HG03060 (cell line): ENCODE data around the gene TKFC.
"Not testable (repeated sequence)": the region's sequence is repeated elsewhere in the genome, so short reads cannot be mapped to it uniquely, and the experiment has no call there.

Experiments
- ATAC-seq: cut with Tn5 transposase; IDR thresholded peaks from one replicate; pipeline ENCODE4 v1.9.1; 2021; ENCODE audit warnings: low read depth, moderate number of reproducible peaks; ENCODE audit not compliant: unreplicated experiment

The TKFC gene

DNA sequence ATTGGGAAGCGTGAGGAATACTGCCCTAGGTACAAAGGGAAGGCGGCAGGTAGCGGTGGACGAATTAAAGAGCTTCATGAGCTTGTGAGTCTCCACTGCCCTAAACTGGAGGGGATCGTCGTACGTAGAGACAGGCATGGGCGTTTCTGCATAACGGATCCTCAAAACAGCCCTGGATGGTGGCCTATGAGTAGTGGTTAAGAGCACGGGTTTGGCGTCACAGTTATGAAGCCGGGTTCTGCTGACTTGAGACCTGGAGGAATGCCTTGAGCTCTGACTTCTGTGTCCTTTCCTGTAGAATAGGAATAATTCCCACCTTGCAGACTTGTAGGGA, 29.5 kb downstream of the TKFC start:
- no peak for ATAC-seq

DNA sequence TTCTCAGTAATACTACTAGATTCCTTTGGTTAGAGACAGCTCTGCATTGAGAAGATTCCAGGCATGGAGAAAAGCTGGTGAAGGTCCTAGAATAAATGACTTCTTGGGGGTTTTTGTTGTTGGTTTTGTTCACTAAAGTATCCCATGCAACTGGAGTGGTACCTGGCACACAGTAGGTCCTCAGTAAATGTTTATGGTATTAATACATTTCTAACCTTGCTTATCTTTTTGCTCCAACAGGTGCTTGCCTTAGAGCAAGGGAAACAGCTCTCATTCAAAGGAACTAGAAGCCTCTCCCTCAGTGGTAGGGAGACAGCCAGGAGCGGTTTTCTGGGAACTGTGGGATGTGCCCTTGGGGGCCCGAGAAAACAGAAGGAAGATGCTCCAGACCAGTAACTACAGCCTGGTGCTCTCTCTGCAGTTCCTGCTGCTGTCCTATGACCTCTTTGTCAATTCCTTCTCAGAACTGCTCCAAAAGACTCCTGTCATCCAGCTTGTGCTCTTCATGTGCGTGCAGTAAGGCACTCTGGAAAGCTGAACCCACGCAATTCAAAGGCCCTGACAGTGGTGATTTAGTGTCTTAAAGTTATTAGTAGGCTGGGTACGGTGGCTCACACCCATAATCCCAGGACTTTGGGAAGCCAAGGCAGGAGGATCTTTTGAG, 31.1 kb downstream of the TKFC start:
- no peak for ATAC-seq

DNA sequence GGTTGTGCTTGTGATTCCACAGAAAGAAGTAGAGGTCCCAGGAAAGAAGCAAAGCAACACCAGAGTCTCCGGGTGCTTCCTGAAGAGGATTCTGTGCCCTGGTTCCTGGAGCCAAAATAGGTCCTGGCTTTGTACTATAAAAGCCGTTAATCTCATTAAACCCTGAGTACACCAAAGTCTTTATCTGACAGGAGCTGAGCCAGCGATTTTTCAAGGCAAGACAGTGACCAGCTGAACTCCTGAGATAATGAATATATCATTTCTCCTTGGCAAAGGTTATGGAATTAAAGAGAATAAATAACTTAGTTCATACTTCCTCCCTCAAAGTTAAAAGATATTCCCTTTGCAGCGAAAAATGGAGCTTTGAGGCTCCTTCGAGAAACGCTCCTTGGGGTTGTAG, 34.4 kb downstream of the TKFC start:
- no peak for ATAC-seq

DNA sequence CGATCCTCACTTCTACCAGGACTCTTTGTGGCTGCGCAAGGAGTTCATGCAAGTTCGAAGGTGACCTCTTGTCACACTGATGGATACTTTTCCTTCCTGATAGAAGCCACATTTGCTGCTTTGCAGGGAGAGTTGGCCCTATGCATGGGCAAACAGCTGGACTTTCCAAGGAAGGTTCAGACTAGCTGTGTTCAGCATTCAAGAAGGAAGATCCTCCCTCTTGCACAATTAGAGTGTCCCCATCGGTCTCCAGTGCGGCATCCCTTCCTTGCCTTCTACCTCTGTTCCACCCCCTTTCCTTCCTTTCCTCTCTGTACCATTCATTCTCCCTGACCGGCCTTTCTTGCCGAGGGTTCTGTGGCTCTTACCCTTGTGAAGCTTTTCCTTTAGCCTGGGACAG, 35.6 kb downstream of the TKFC start:
- no peak for ATAC-seq

DNA sequence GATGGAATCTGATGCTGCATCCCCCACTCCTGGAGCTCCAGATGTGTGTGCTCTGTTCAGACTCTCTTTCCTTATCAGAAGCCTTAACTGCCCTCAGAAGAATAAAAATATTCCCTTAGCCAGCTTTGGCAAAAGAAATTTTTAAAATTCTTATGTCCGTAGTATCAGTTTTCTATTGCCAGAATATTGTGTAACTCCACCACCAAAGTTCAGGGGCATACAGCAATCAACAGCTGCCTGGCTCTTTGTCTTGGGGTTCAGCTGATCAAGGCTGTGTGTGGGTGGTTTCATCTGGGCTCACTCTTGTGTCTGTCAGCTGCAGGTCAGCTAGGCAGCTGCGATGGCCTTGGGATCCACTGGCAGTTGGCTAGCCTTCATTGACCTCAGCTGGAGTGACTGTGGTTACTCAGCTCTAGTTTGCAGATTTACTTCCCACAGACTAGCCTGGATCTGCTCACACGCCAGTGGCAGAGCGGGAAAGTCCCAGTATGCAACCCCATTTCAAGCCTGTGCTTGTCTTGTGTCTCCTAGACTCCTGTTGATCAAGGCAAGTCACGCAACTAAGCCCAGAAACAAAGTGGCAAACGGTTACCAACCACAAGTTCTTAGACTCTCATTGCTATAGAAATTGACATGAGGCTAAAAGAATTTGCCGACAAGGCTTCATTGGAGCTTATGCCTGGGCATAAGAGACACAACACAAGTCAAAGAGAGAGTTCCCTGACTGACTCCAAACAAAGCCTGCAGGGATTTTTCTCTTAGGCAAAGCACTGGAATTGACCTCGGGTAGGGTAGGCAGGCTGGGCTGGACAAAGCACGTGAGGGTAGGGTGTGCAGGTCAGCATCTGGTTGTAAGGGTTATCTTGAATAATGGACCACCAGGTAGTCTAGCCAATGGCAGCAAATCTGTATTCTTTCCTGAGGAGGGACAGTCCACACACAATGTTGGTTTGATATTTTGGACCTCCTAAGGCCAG, 36.6 kb downstream of the TKFC start:
- ATAC-seq, result no peak

DNA sequence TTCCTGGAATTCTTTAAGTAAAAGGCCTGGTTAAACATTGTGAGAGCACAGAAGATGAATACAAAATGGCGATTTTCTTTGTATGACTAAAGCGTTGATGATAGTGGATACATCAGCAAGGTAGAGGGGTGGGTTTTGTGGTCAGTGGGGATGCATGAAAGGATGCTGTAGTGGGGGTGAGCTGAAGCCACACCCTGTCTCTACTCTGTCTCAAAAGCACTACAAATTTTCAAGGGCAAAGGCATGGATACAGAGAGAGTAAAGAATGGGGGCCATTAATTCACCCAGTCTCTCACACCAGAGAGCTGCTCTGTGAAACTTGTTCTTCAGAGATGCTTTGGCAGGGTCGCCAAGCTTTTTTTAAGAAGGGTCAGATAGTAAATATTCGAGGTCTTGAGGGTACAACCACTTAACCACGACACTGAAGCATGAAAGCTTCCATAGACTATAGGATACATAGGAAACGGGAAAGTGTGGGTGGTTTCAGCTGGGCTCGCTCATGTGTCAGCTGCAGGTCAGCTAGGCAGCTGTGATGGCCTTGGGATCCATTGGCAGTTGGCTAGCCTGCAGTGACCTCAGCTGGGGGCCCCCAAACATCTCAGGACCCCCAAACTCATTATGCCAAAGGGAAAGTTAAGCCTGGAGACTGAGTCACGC, 37.4 kb downstream of the TKFC start:
- ATAC-seq, result no peak

DNA sequence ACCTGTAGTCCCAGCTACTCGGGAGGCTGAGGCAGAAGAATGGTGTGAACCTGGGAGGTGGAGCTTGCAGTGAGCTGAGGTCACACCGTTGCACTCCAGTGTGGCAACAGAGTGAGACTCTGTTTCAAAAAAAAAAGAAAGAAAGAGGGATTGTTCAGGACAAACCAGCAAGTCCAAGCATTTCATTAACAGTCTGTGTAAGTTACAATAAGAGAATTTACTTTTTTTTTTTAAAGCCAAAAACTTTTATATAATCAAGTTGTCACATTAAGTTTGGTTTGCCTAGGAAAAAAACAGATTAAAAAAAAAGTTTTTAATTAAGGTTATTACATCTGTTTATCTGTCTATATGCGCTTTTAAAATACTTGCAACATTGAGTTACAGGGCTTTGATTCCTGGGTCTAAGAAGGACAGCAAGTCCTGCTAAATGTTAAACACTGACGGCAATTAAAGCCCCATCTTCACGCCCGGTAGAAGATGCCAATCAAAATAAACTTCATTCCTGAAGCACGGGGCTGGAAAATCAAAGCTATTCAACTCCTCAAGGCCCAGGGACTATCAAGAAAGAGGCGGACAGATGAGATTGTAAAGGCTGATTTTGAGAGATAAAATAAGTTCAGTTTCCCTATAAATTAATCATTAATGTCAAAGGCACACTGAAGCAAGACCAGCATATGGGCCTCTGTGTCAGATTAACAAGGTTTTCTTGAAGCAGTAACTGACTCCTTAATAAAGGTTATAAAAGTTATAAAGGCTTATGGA, 39.8 kb downstream of the TKFC start:
- no peak for ATAC-seq

DNA sequence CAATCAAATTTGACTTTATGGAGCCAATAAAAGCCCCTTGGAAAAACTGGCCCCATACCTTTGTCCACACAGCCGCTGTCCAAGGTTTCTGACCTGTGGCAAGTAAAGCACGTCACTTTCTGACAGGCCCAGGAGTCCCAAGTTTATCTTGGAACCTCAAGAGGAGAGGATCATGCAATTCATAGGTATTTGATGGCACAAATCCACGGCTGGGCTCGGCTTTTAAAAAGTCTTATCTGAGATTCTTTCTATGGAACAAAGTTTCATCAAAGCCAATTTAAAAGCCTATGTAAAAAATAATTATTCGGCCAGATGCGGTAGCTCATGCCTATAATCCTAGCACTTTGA, 42.7 kb downstream of the TKFC start:
- no peak for ATAC-seq

DNA sequence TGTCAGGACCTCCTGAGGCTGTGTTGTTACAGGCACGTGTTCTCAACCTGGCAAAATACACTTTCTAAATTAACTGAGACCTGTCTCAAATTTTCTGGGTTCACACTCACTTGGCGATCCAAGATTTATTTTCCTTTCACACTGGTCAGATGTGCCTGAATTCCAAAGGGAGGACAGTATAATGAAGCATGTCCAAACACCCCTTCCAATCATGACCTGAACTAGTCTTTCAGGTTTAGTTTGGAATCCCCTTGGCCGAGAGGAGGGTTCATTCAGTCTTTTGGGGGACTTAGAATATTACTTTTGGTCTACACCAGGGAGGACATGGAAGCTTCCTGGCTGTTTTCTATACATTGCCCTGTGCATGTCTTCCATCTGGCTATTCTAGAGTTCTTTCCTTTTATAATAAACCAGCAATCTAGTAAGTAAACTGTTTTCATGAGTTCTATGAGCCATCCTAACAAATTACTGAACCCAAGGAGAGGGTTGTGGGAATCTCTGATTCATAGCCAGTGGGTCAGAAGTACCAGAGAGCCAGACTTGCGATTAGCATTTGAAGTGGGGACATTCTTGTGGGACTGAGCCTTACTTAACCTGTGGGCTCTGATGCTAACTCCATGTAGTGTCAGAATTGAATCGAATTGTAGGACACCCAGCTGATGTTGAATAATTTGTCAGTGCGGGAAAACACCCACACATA, 44.6 kb downstream of the TKFC start:
- ATAC-seq, result no peak

DNA sequence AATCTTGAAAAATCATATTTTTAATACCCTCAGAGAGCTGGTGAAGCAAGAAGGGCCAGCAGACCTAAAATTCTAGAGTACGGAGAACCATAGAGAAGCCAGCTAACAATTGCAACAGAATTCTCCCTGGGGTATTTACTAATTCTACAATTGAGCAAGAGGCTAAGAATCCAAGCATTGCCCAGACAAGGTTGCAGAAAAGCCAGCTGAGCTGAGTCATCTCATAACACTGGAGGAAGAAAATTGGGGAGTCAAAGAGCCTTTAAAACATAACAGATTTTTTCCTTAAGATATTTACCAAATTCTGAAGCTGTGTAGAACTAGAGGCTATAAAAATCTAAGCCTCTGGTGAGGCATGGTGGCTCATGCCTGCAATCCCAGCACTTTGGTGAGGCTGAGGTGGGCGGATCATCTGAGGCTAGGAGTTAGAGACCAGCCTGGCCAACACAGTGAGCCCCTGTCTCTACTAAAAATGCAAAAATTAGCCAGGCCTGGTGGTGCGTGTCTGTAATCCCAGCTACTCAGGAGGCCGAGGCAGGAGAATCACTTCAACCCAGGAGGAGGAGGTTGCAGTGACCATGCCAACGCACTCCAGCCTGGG, 45.8 kb downstream of the TKFC start:
- ATAC-seq, result no peak

DNA sequence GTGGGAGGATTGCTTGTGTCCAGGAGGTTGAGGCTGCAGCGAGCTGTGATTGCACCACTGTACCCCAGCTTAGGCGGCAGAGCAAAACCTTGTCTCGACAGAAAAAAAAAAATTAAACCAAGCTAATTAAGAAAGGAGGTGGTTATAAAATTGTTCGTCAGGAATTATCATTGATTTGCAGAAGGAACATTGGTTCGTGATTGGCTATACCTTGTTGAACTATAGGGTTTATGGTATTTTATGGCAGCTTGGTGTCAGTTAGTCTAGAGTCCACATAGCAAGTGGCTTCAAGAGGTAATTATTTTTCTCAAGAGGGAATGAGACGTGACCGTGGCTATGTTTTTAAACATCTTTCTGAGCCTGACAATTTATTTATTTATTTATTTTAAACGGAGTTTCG, 47.9 kb downstream of the TKFC start:
- ATAC-seq, result no peak

DNA sequence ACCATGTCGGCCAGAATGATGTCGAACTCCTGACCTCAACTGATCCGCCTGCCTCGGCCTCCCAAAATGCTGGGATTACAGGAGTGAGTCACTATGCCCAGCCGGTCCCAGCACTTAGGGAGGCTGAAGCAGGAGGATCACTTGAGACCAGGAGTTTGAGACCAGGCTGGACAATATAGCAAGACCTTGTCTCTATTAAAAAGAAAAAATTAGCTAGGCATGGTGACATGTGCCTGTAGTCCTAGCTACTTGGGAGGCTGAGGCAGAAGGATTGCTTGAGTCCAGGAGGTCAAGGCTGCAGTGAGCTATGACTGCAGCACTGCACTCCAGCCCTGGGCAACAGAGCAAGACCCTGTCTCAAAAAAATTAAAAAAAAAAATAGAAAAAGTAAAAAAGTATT, 50.8 kb downstream of the TKFC start:
- ATAC-seq, result not testable (repeated sequence)

DNA sequence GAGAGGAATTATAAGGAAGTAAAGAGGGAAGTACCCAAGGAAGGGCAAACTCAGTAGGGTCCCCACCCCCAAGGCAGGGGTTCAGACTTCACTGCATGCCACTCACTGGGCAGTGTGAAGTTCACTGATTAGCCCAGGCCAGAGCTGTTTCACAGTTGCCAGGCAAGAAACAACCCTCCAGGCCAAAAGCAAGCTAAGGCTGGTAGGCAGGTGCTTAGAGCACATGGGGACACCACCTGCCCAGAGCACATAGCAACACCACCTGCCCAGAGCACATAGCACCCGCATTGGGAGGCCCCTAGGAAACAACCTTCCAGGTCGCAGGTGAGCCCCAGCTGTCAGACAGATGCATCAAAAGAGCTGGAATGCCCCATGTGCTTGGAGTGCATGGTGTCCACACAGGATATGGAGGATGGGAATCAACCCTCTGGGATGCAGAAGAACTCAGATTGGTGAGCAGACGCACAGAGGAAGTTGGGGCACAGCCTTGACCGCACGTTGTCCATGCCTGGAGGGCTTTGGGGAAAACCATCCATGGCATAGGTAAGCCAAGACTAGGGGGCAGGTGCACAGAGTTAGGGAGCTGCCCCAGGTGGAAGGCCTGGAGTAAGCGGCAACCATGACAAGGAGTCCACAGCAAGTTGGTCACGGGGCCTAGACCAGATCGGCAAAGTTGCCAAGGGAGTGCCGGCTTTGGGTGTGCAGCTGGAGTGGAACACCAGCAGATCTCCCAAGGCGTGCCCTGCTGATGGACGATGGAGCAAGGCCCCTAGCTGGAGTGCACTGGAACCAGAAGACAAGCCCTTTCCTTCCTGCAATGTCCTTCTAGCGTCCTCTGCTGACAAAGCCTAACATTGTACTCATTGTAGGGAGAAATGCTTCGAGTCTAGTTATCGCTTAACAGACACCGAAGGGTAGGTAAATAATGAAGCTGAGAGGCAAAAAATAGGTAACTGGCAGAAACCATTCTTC, 51.5 kb downstream of the TKFC start:
- no peak for ATAC-seq

DNA sequence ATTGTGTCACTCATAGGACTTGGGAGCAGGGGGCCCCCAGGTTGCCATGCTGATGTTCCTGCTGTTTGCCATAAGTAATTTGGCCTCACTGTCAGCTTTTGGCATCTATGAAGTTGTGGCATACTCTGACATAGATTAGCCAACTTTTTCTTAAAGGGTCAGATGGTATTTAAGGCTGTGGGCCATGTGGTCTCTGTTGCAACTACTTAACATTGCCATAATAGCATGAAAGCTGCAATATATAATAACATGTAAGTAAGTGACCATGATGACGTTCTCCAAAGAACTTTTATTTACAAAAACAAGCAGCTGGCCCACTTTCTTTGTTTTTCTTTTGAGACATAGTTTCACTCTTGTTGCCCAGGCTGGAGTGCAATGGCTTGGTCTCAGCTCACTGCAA, 57.1 kb downstream of the TKFC start:
- ATAC-seq, result no peak

DNA sequence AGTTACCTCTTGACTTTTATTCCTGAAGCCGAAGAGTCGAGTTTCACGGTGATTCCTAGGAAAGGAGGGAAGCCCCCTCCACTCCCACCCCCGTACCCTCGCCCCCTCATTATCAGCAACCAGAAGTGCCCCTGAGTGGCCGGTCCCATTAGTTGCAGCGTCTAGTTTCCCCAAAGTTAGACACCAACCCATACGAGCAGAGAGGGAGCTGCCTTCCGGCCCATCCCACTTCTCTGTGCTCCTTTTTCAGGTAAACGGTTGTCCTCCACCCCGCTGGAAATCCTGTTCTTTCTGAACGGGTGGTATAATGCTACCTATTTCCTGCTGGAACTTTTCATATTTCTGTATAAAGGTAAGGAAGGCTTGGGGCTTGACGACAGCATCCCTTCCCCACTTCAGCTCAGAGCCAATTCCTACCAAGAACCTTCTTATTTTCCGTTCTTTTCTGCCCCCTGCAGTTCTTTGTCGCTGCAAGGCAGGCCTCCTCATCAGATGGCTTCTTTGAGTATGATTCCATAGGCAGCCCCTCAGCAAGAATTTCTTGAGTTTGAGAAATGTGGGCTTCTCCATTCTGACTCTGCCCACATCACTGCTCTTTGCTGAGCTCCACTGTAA, 60.1 kb downstream of the TKFC start:
- ATAC-seq, result no peak
